Osteocyte (in vitro differentiated cells): ENCODE results near the gene EML5. TPM values are rescaled to one million over a fixed set of nuclear protein-coding genes. Genes with fewer than 3 reads are reported as not detected.

ENCODE experiments used
- DNase-seq: peaks from one replicate; pipeline ENCODE4 v3.0.0; 2021; ENCODE audit warnings: mixed read lengths; ENCODE audit not compliant: unreplicated experiment; ENCODE audit errors: extremely low spot score
- H3K27ac Mint-ChIP-seq: one replicate; pipeline ENCODE4 v1.8.0; 2021; ENCODE audit warnings: mild to moderate bottlenecking, mixed read lengths; ENCODE audit not compliant: unreplicated experiment
- H3K27me3 Mint-ChIP-seq: one replicate; pipeline ENCODE4 v1.8.0; 2021; ENCODE audit warnings: mixed read lengths; ENCODE audit not compliant: unreplicated experiment
- H3K36me3 Mint-ChIP-seq: one replicate; pipeline ENCODE4 v1.8.0; 2021; ENCODE audit warnings: mixed read lengths; ENCODE audit not compliant: unreplicated experiment
- H3K4me1 Mint-ChIP-seq: one replicate; pipeline ENCODE4 v1.8.0; 2021; ENCODE audit warnings: mixed read lengths; ENCODE audit not compliant: unreplicated experiment
- H3K4me3 Mint-ChIP-seq: one replicate; pipeline ENCODE4 v1.8.0; 2021; ENCODE audit warnings: mild to moderate bottlenecking, moderate library complexity, mixed read lengths; ENCODE audit not compliant: unreplicated experiment
- H3K9me3 Mint-ChIP-seq: one replicate; pipeline ENCODE4 v1.8.0; 2021; ENCODE audit warnings: mixed read lengths; ENCODE audit not compliant: unreplicated experiment
- CTCF ChIP-seq: fragments of 200-600 bp; sonication (generic); IDR thresholded peaks from 2 replicates; pipeline ENCODE4 v1.5.0; 2021; ENCODE audit warnings: antibody characterized with exemption, mild to moderate bottlenecking, moderate library complexity
- total RNA-seq: library from RNA; stranded (reverse); gene quantifications from 2 replicates; pipeline ENCODE4 v1.2.1, GENCODE V29; 2021

EML5 gene
- total RNA-seq, 1 donor from 2014 or later, result 0.19 TPM

GRCh38 chr14:88829188-88829587 lies 36.4 kb upstream of the EML5 start:
- Mint-ChIP-seq H3K4me3 (no peak overlapping the region), H3K9me3 (no peaks in the 10 kb centered on the region), H3K27me3 (no peaks in the 10 kb centered on the region), H3K4me1 (peaks cover 41% of the 10 kb centered on the region), H3K27ac (no peak overlapping the region), H3K36me3 (peaks cover 4% of the 10 kb centered on the region)
- no peak for TF ChIP-seq CTCF
- no peak for DNase-seq

DNA sequence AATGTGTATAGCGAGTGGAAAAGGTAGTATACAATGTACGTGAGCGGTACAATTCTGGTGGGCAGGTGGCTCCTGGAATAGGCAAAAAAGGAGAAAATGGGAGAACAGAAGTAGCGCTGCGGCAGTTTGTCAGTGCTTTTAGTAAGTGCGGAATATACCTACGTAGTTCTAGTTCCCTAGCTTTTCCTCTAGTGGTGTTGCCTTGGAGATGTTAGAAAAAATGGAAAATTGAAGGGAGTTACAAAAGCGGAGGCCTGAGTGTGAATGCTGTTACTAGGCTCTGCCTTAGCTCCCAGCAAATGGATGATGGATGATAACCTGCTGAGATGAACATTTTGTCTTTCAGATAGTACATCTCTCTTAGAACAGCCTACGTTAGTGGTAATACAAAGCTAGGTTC lies 32.8 kb upstream of the EML5 start:
- peaks cover 31% of the 10 kb centered on the region for H3K4me1 Mint-ChIP-seq
- H3K27ac Mint-ChIP-seq, result no peak overlapping the region
- peak overlapping the region; percentile 85 for H3K4me3 Mint-ChIP-seq
- DNase-seq, result no peak
- no peaks in the 10 kb centered on the region for H3K36me3 Mint-ChIP-seq
- TF ChIP-seq CTCF, result no peak
- H3K9me3 Mint-ChIP-seq, result no peaks in the 10 kb centered on the region
- H3K27me3 Mint-ChIP-seq, result peaks cover 7% of the 10 kb centered on the region

GRCh38 chr14:88825078-88825458 lies 32.3 kb upstream of the EML5 start:
- no peaks in the 10 kb centered on the region for H3K9me3 Mint-ChIP-seq
- no peak for DNase-seq
- H3K27ac Mint-ChIP-seq, result peak overlapping the region; percentile 99
- peaks cover 9% of the 10 kb centered on the region for H3K27me3 Mint-ChIP-seq
- no peaks in the 10 kb centered on the region for H3K36me3 Mint-ChIP-seq
- H3K4me3 Mint-ChIP-seq, result peak overlapping the region; percentile 85
- no peak for TF ChIP-seq CTCF
- H3K4me1 Mint-ChIP-seq, result peaks cover 31% of the 10 kb centered on the region

DNA sequence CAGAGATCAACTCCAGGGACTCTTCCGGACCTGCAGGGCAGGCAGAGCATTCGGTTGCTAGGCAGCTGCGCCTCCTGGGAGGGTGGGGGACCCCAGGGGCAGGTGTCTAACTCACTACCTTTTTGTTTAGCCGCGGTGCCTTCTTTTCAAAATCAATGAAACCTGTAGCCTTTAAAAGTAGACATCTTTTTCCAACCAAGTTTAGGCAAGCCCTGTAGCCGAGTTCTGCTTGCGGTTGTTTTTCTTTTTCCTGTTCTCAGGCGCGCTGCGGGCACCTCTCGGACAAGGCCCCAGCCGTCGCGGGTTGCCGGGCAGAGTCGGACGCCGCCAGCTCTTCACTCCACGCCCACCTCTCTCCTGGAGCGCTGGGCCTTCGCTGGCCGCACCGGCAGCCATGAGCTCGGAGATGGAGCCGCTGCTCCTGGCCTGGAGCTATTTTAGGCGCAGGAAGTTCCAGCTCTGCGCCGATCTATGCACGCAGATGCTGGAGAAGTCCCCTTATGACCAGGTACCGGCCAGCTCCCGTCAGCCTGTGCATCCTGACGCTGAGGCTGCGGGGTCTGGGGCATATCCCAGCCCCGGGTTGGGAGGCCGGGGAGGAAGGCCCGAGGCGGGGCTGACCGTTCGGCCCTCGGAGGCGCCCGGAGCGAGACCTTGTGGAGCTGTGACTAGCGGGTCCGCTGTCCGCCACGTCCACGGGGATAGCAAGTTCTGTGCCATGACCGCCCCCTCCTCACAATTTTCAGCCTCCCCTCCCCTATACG lies 31.7 kb upstream of the EML5 start, which contains the start of gene TTC8:
TTC8 (plus strand) TSS at position 338 of the 764 bp plus-strand sequence; CDS start at position 395, 57 bp downstream.
- Mint-ChIP-seq H3K27ac (peak within 1 kb of the TSS; percentile 99), H3K9me3 (no peaks in the 10 kb centered on the region), H3K4me1 (peaks cover 31% of the 10 kb centered on the region), H3K36me3 (no peaks in the 10 kb centered on the region), H3K4me3 (peak within 1 kb of the TSS; percentile 85), H3K27me3 (peaks cover 15% of the 10 kb centered on the region)
- peak; percentile 96 for DNase-seq
- no peak for TF ChIP-seq CTCF

DNA sequence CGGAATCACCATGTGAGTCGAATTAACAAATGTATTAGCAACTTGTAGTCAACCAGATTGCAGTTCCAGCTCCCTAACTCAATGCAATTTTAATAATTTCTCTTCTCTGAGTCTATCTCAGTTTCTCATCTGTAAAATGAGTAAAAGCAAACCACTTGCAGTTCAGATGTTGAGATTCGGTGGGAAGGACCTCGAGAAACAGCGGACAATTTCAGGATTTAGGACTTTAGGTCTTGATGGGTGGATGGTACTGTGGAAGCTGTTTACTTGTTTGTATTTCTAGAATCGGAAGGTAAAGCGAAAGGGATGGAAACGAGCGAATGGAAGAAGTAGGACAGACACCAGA lies 31.2 kb upstream of the EML5 start:
- Mint-ChIP-seq H3K27ac (peak overlapping the region; percentile 99), H3K27me3 (peaks cover 20% of the 10 kb centered on the region), H3K9me3 (no peaks in the 10 kb centered on the region), H3K36me3 (no peaks in the 10 kb centered on the region), H3K4me1 (peaks cover 27% of the 10 kb centered on the region), H3K4me3 (peak overlapping the region; percentile 85)
- TF ChIP-seq CTCF, result no peak
- DNase-seq, result no peak
